Endothelial cell of umbilical vein (primary cell): ENCODE results near the gene UPF3A.

ENCODE experiments used
- EZH2 ChIP-seq: IDR thresholded peaks from 2 replicates; pipeline ENCODE4 v1.6.1; 2012; ENCODE audit warnings: borderline replicate concordance, low read depth, mild to moderate bottlenecking, moderate library complexity, low read length, inconsistent platforms; ENCODE audit not compliant: severe bottlenecking
- FOS ChIP-seq: IDR thresholded peaks from 2 replicates; pipeline ENCODE4 v1.6.1; 2011; ENCODE audit warnings: mild to moderate bottlenecking, low read length, moderate library complexity, borderline replicate concordance; ENCODE audit not compliant: insufficient read depth
- JUN ChIP-seq: IDR thresholded peaks from 2 replicates; pipeline ENCODE4 v1.6.1; 2011; ENCODE audit warnings: borderline replicate concordance, low read depth; ENCODE audit not compliant: insufficient read length, insufficient read depth
- POLR2A ChIP-seq: IDR thresholded peaks from 2 replicates; pipeline ENCODE4 v1.6.1; 2012; ENCODE audit warnings: low read depth, mild to moderate bottlenecking, control low read depth, low read length
- POLR2AphosphoS5 ChIP-seq: IDR thresholded peaks from 2 replicates; pipeline ENCODE4 v1.6.1; 2012; ENCODE audit warnings: low read depth, mild to moderate bottlenecking, control low read depth, low read length, moderate library complexity; ENCODE audit not compliant: insufficient read depth
- TF ChIP-seq, protein P1 (sequence below), 2 donors: IDR thresholded peaks; 1 replicate in 1 of 2; 2 replicates in 1 of 2; pipeline ENCODE4 v1.5.1; 2011; ENCODE audit warnings: low read length in 2 of 2, mild to moderate bottlenecking in 2 of 2, moderate library complexity in 2 of 2, control low read depth in 1 of 2, inconsistent platforms in 1 of 2, low read depth in 1 of 2; ENCODE audit not compliant: insufficient read depth in 1 of 2; ENCODE audit errors: extremely low read depth in 1 of 2
- TF ChIP-seq, protein P2 (sequence below): IDR thresholded peaks from 2 replicates; pipeline ENCODE4 v1.6.1; 2011; ENCODE audit not compliant: insufficient read depth, insufficient read length

DNA sequence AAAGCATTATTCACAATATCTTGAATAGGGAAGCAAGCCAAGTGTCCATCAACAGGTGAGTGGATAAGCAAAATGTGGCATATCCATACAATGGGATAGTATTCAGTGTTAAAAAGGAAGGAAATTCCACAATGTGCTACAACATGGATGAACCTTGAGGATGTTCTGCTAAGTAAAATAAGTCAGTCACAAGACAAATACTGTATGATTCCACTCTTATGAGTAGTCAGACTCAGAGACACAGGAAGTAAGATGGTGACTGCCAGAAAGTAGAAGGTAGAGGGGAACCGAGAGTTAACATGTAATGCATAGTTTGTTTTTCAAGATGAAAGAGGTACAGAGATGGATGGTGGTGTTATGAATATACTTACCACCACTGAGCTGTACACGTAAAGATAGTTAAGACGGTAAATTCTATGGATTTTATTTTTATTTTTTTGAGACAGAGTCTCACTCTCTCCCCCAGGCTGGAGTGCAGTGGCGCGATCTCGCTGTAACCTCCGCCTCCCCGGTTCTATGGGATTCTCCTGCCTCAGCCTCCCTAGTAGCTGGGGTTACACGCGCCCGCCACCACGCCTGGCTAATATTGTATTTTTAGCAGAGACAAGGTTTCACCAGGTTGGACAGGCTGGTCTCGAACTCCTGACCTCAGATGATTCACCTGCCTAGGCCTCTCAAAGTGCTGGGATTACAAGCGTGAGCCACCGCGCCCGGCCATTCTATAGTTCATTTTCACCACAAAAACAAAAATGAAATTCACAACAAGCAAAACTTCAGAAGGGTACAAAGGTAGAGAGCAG is 31.9 kb downstream of the UPF3A start:
- TF ChIP-seq, protein P1, sequence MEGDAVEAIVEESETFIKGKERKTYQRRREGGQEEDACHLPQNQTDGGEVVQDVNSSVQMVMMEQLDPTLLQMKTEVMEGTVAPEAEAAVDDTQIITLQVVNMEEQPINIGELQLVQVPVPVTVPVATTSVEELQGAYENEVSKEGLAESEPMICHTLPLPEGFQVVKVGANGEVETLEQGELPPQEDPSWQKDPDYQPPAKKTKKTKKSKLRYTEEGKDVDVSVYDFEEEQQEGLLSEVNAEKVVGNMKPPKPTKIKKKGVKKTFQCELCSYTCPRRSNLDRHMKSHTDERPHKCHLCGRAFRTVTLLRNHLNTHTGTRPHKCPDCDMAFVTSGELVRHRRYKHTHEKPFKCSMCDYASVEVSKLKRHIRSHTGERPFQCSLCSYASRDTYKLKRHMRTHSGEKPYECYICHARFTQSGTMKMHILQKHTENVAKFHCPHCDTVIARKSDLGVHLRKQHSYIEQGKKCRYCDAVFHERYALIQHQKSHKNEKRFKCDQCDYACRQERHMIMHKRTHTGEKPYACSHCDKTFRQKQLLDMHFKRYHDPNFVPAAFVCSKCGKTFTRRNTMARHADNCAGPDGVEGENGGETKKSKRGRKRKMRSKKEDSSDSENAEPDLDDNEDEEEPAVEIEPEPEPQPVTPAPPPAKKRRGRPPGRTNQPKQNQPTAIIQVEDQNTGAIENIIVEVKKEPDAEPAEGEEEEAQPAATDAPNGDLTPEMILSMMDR (IDR thresholded peaks at IDR 0.05; ENCODE audit: extremely low read depth in 1 of 2, insufficient read depth in 1 of 2, low read depth in 1 of 2, low read length in 2 of 2), result no peak
- TF ChIP-seq POLR2AphosphoS5, result no peak
- no peak for TF ChIP-seq JUN
- TF ChIP-seq EZH2, result no peak
- no peak for TF ChIP-seq POLR2A
- TF ChIP-seq FOS, result no peak
- TF ChIP-seq, protein P2, sequence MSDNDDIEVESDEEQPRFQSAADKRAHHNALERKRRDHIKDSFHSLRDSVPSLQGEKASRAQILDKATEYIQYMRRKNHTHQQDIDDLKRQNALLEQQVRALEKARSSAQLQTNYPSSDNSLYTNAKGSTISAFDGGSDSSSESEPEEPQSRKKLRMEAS, result no peak
